Hepatocyte (in vitro differentiated cells): ENCODE data around the gene BLACAT1.

ENCODE experiments used
- CTCF ChIP-seq: fragments of 200-600 bp; sonication (generic); IDR thresholded peaks from 2 replicates; pipeline ENCODE4 v1.5.1; 2016; ENCODE audit warnings: antibody characterized with exemption, mild to moderate bottlenecking; ENCODE audit not compliant: poor library complexity
- EZH2 ChIP-seq: fragments of 200-600 bp; sonication (generic); IDR thresholded peaks from 2 replicates; pipeline ENCODE4 v1.6.1; 2016; ENCODE audit warnings: antibody characterized with exemption, mild to moderate bottlenecking, borderline replicate concordance

GRCh38 chr1:205443585-205444299, 12.1 kb downstream of the BLACAT1 start:
- TF ChIP-seq EZH2 (no peak), CTCF (no peak)
